ENCODE data around the gene C11orf68.
"Not testable (repeated sequence)": the region's sequence is repeated elsewhere in the genome, so short reads cannot be mapped to it uniquely, and the experiment has no call there.

Gene C11orf68

GRCh38 chr11:65897020-65897471 lies 21.8 kb downstream of the C11orf68 start:
- Histone ChIP-seq H3K4me3 (no peak overlapping the region), H3K9me3 (no peaks in the 10 kb centered on the region), H3K36me3 (replicated peaks) (peaks cover 24% of the 10 kb centered on the region), H3K4me1 (peaks cover 12% of the 10 kb centered on the region), H3K27me3 (ENCODE audit: low read depth) (no peaks in the 10 kb centered on the region)
- DNase-seq (ENCODE audit: low spot score in 2 of 2): no peak
- in situ Hi-C loops (cut with MboI; ENCODE audit: low sequenced_read_pairs): no loop called here

- Histone ChIP-seq H3K27me3 (ENCODE audit: low read depth) (no peaks in the 10 kb centered on the region), H3K9me3 (no peaks in the 10 kb centered on the region), H3K4me1 (peaks cover 15% of the 10 kb centered on the region), H3K4me3 (no peak overlapping the region), H3K36me3 (replicated peaks) (peaks cover 31% of the 10 kb centered on the region)
- no peak for DNase-seq (ENCODE audit: low spot score in 2 of 2)
- in situ Hi-C loops (cut with MboI; ENCODE audit: low sequenced_read_pairs): no loop called here
These were observed 22.5 kb downstream of the C11orf68 start for GRCh38 chr11:65896034-65896999.

GRCh38 chr11:65895482-65895981 lies 23.3 kb downstream of the C11orf68 start:
- Histone ChIP-seq H3K9me3 (no peaks in the 10 kb centered on the region), H3K4me1 (peaks cover 11% of the 10 kb centered on the region), H3K27me3 (ENCODE audit: low read depth) (no peaks in the 10 kb centered on the region), H3K36me3 (replicated peaks) (peaks cover 39% of the 10 kb centered on the region), H3K4me3 (no peak overlapping the region)
- in situ Hi-C loops (cut with MboI; ENCODE audit: low sequenced_read_pairs): no loop called here
- no peak for DNase-seq (ENCODE audit: low spot score in 2 of 2)

- H3K4me1 ChIP-seq: peaks cover 22% of the 10 kb centered on the region
- H3K4me3 ChIP-seq: no peak overlapping the region
- no peaks in the 10 kb centered on the region for H3K27me3 ChIP-seq (ENCODE audit: low read depth)
- in situ Hi-C loops (cut with MboI; ENCODE audit: low sequenced_read_pairs): no loop called here
- DNase-seq (ENCODE audit: low spot score in 2 of 2): no peak
- no peaks in the 10 kb centered on the region for H3K9me3 ChIP-seq
- peaks cover 39% of the 10 kb centered on the region for H3K36me3 ChIP-seq (replicated peaks)
These were observed 24.7 kb downstream of the C11orf68 start for GRCh38 chr11:65894034-65894591.

GRCh38 chr11:65892661-65893317 lies 26.1 kb downstream of the C11orf68 start:
- peaks cover 39% of the 10 kb centered on the region for H3K36me3 ChIP-seq (replicated peaks)
- H3K4me3 ChIP-seq: peak overlapping the region; percentile 77
- no peak for DNase-seq (ENCODE audit: low spot score in 2 of 2)
- in situ Hi-C loops (cut with MboI; ENCODE audit: low sequenced_read_pairs): no loop called here
- no peaks in the 10 kb centered on the region for H3K9me3 ChIP-seq
- no peaks in the 10 kb centered on the region for H3K27me3 ChIP-seq (ENCODE audit: low read depth)
- peaks cover 23% of the 10 kb centered on the region for H3K4me1 ChIP-seq

GRCh38 chr11:65892137-65892540 lies 26.7 kb downstream of the C11orf68 start:
- Histone ChIP-seq H3K4me3 (peak overlapping the region; percentile 77), H3K4me1 (peaks cover 27% of the 10 kb centered on the region), H3K36me3 (replicated peaks) (peaks cover 39% of the 10 kb centered on the region)
- H3K27me3 ChIP-seq (ENCODE audit: low read depth); H3K9me3 ChIP-seq; in situ Hi-C loops (cut with MboI; ENCODE audit: low sequenced_read_pairs): not testable (repeated sequence)
- DNase-seq (ENCODE audit: low spot score in 2 of 2): peak in 1 of 2 experiments; percentile 44

- in situ Hi-C loops (cut with MboI; ENCODE audit: low sequenced_read_pairs): no loop called here
- Histone ChIP-seq H3K4me1 (peaks cover 27% of the 10 kb centered on the region), H3K36me3 (replicated peaks) (peaks cover 40% of the 10 kb centered on the region), H3K27me3 (ENCODE audit: low read depth) (no peaks in the 10 kb centered on the region), H3K4me3 (peak overlapping the region; percentile 77), H3K9me3 (no peaks in the 10 kb centered on the region)
- DNase-seq (ENCODE audit: low spot score in 2 of 2): peak; percentile 59 to 78
These were observed 27.4 kb downstream of the C11orf68 start for GRCh38 chr11:65891219-65892136.

GRCh38 chr11:65890324-65891218 lies 28.3 kb downstream of the C11orf68 start, which contains the start of gene CCDC85B:
Gene CCDC85B (plus strand): TSS chr11:65890673. CDS start chr11:65890784, 111 bp downstream.
- Histone ChIP-seq H3K4me1 (peaks cover 27% of the 10 kb centered on the region), H3K9me3 (no peaks in the 10 kb centered on the region), H3K36me3 (replicated peaks) (peaks cover 41% of the 10 kb centered on the region), H3K4me3 (peak within 1 kb of the TSS; percentile 77), H3K27me3 (ENCODE audit: low read depth) (no peaks in the 10 kb centered on the region)
- DNase-seq (ENCODE audit: low spot score in 2 of 2): peak; percentile 90 to 98
- in situ Hi-C loops (cut with MboI; ENCODE audit: low sequenced_read_pairs): no loop called here

GRCh38 chr11:65888163-65888814 lies 30.6 kb downstream of the C11orf68 start, which contains the start of gene FIBP:
Gene FIBP (minus strand): TSS chr11:65888471. CDS start chr11:65888418, 53 bp downstream.
- Histone ChIP-seq H3K9me3 (no peaks in the 10 kb centered on the region), H3K27me3 (ENCODE audit: low read depth) (no peaks in the 10 kb centered on the region), H3K4me1 (peaks cover 29% of the 10 kb centered on the region), H3K4me3 (peak within 1 kb of the TSS; percentile 87), H3K36me3 (replicated peaks) (peaks cover 61% of the 10 kb centered on the region)
- DNase-seq (ENCODE audit: low spot score in 2 of 2): peak; percentile 96 to 99
- in situ Hi-C loops (cut with MboI; ENCODE audit: low sequenced_read_pairs): no loop called here

GRCh38 chr11:65887723-65888162 lies 31.1 kb downstream of the C11orf68 start:
- DNase-seq (ENCODE audit: low spot score in 2 of 2): no peak
- H3K27me3 ChIP-seq (ENCODE audit: low read depth): no peaks in the 10 kb centered on the region
- H3K4me3 ChIP-seq: peak overlapping the region; percentile 87
- peaks cover 29% of the 10 kb centered on the region for H3K4me1 ChIP-seq
- in situ Hi-C loops (cut with MboI; ENCODE audit: low sequenced_read_pairs): no loop called here
- H3K36me3 ChIP-seq (replicated peaks): peaks cover 60% of the 10 kb centered on the region
- no peaks in the 10 kb centered on the region for H3K9me3 ChIP-seq

- H3K36me3 ChIP-seq (replicated peaks): peaks cover 60% of the 10 kb centered on the region
- H3K4me1 ChIP-seq: peaks cover 27% of the 10 kb centered on the region
- peak overlapping the region; percentile 87 for H3K4me3 ChIP-seq
- H3K9me3 ChIP-seq: no peaks in the 10 kb centered on the region
- no peaks in the 10 kb centered on the region for H3K27me3 ChIP-seq (ENCODE audit: low read depth)
- DNase-seq (ENCODE audit: low spot score in 2 of 2): no peak
- in situ Hi-C loops (cut with MboI; ENCODE audit: low sequenced_read_pairs): no loop called here
These were observed 31.8 kb downstream of the C11orf68 start for GRCh38 chr11:65886826-65887722.
